ENCODE results near the gene TMED4. TPM values are rescaled to one million over a fixed set of nuclear protein-coding genes. Genes with fewer than 3 reads are reported as not detected.

TMED4 gene
- total and polyA plus RNA-seq, 10 of the 15 experiments (the other 5 are each of a cell fraction or from before 2014, with no cell fraction given), result 20.8 to 71.3 (median 51.0) TPM

DNA sequence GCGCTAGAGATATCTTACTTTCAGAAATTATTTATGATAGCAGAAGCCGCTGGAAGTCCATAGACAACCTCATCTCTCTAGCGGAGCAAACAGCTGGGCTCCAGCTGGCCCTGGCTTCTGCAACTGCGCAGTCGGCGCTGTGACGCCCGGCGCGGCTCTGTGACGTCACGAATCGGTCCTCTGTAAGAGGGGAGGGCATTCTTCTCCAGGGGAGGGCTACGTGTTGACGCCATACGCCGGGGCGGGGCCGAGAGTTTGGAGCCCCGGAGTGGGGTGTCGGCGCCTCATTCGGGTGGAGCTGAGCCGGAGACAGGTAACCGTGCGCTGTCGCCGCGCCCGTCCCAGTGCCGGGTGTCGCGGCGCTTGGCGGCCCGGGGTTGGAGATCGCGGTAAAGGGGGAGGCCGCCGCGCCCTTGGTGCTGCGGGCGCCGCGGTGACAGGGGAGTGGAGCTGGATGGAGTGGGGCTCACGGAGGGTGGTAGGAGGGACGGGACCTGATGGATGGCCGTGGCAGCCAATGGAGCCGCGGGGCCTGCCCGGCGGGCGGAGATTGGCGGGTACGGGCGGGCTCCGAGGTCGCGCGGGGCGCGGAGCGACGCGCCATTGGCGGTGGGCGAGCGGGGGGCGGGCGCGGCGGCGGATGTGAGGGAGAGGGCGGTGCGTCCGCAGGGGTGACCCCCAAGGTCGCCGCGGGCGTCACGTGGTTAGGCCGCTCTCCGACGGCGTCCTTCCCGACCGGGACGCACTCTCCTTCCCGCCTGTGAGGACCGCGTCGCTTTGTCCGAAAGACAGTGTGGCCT, 24.5 kb upstream of the TMED4 start, which contains the start of gene OGDH (continued):
- TF ChIP-seq, protein P1, sequence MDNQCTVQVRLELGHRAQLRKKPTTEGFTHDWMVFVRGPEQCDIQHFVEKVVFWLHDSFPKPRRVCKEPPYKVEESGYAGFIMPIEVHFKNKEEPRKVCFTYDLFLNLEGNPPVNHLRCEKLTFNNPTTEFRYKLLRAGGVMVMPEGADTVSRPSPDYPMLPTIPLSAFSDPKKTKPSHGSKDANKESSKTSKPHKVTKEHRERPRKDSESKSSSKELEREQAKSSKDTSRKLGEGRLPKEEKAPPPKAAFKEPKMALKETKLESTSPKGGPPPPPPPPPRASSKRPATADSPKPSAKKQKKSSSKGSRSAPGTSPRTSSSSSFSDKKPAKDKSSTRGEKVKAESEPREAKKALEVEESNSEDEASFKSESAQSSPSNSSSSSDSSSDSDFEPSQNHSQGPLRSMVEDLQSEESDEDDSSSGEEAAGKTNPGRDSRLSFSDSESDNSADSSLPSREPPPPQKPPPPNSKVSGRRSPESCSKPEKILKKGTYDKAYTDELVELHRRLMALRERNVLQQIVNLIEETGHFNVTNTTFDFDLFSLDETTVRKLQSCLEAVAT (IDR thresholded peaks at IDR 0.05), result no peak; the same call in 1 of the 2 replicates
- TF ChIP-seq ZBED1 (IDR thresholded peaks at IDR 0.05; ENCODE audit: borderline replicate concordance) (peak; percentile 67; the same call in 1 of the 2 replicates), NR2C1 (IDR thresholded peaks at IDR 0.05) (peak; percentile 89), SPI1 (IDR thresholded peaks at IDR 0.05; ENCODE audit: borderline replicate concordance, insufficient read depth, low read depth, low read length) (no peak), ATF7 (IDR thresholded peaks at IDR 0.05; ENCODE audit: low read depth) (peak; percentile 95), SMAD1 (IDR thresholded peaks at IDR 0.05; ENCODE audit: low read depth, partially characterized antibody) (peak; percentile 19), STAT3 (IDR thresholded peaks at IDR 0.05; ENCODE audit: low read depth, low read length) (no peak), NBN (IDR thresholded peaks at IDR 0.05) (peak; percentile 100), CREB1 (IDR thresholded peaks at IDR 0.05; ENCODE audit: low read depth) (peak; percentile 99), FOS (IDR thresholded peaks at IDR 0.05; ENCODE audit: borderline replicate concordance, extremely low read depth, insufficient read length) (peak; percentile 72), KAT2A (conservative IDR thresholded peaks at IDR 0.05; ENCODE audit: control insufficient read depth, low read depth, low read length) (no peak), GATAD2B (conservative IDR thresholded peaks at IDR 0.05; ENCODE audit: low read depth) (0 out of 2 replicates have a peak, but pooled peaks have one; percentile 53)
- TF ChIP-seq, protein P2, sequence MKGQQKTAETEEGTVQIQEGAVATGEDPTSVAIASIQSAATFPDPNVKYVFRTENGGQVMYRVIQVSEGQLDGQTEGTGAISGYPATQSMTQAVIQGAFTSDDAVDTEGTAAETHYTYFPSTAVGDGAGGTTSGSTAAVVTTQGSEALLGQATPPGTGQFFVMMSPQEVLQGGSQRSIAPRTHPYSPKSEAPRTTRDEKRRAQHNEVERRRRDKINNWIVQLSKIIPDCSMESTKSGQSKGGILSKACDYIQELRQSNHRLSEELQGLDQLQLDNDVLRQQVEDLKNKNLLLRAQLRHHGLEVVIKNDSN (IDR thresholded peaks at IDR 0.05; ENCODE audit: borderline replicate concordance, extremely low read length, insufficient read depth, low read depth, low read length), result peak; percentile 95
- TF ChIP-seq, protein P3, sequence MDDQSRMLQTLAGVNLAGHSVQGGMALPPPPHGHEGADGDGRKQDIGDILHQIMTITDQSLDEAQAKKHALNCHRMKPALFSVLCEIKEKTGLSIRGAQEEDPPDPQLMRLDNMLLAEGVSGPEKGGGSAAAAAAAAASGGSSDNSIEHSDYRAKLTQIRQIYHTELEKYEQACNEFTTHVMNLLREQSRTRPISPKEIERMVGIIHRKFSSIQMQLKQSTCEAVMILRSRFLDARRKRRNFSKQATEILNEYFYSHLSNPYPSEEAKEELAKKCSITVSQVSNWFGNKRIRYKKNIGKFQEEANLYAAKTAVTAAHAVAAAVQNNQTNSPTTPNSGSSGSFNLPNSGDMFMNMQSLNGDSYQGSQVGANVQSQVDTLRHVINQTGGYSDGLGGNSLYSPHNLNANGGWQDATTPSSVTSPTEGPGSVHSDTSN (IDR thresholded peaks at IDR 0.05; ENCODE audit: insufficient replicate concordance, low read depth, low read length), result peak; percentile 98
- TF ChIP-seq, protein P4, sequence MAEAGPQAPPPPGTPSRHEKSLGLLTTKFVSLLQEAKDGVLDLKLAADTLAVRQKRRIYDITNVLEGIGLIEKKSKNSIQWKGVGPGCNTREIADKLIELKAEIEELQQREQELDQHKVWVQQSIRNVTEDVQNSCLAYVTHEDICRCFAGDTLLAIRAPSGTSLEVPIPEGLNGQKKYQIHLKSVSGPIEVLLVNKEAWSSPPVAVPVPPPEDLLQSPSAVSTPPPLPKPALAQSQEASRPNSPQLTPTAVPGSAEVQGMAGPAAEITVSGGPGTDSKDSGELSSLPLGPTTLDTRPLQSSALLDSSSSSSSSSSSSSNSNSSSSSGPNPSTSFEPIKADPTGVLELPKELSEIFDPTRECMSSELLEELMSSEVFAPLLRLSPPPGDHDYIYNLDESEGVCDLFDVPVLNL (IDR thresholded peaks at IDR 0.05; ENCODE audit: low read depth, low read length), result no peak; the same call in 1 of the 2 replicates
- TF ChIP-seq, protein P5, sequence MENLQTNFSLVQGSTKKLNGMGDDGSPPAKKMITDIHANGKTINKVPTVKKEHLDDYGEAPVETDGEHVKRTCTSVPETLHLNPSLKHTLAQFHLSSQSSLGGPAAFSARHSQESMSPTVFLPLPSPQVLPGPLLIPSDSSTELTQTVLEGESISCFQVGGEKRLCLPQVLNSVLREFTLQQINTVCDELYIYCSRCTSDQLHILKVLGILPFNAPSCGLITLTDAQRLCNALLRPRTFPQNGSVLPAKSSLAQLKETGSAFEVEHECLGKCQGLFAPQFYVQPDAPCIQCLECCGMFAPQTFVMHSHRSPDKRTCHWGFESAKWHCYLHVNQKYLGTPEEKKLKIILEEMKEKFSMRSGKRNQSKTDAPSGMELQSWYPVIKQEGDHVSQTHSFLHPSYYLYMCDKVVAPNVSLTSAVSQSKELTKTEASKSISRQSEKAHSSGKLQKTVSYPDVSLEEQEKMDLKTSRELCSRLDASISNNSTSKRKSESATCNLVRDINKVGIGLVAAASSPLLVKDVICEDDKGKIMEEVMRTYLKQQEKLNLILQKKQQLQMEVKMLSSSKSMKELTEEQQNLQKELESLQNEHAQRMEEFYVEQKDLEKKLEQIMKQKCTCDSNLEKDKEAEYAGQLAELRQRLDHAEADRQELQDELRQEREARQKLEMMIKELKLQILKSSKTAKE (IDR thresholded peaks at IDR 0.05; ENCODE audit: low read depth, poor library complexity, severe bottlenecking), result no peak
- TF ChIP-seq, protein P6, sequence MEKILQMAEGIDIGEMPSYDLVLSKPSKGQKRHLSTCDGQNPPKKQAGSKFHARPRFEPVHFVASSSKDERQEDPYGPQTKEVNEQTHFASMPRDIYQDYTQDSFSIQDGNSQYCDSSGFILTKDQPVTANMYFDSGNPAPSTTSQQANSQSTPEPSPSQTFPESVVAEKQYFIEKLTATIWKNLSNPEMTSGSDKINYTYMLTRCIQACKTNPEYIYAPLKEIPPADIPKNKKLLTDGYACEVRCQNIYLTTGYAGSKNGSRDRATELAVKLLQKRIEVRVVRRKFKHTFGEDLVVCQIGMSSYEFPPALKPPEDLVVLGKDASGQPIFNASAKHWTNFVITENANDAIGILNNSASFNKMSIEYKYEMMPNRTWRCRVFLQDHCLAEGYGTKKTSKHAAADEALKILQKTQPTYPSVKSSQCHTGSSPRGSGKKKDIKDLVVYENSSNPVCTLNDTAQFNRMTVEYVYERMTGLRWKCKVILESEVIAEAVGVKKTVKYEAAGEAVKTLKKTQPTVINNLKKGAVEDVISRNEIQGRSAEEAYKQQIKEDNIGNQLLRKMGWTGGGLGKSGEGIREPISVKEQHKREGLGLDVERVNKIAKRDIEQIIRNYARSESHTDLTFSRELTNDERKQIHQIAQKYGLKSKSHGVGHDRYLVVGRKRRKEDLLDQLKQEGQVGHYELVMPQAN (conservative IDR thresholded peaks at IDR 0.05), result peak; percentile 98
